ENCODE measurements around the gene KCNJ6. TPM values are rescaled to one million over a fixed set of nuclear protein-coding genes. Genes with fewer than 3 reads are reported as not detected.

Gene KCNJ6
- total and polyA plus RNA-seq, 7 donors: under 0.01 to 0.01 TPM; not detected in 5

- peaks cover 0 to 1% (median 0%) of the 10 kb centered on the region in 3 donors for H3K27me3 ChIP-seq (ENCODE audit: insufficient read depth in 3 of 3, low read length in 2 of 3)
- no peak overlapping the region for H3K27ac ChIP-seq
- no peak for TF ChIP-seq CTCF (IDR thresholded peaks at IDR 0.05)
- H3K4me3 ChIP-seq: no peak overlapping the region
- intact Hi-C loops (cut with DNase I): no loop called here
- ATAC-seq (no peak), DNase-seq (no peak)
- no peaks in the 10 kb centered on the region for H3K9me3 ChIP-seq
- 97 to 98% (median 98%) methylated on average over 2 of the region's 2 CpGs for WGBS, 3 donors
- no peaks in the 10 kb centered on the region for H3K36me3 ChIP-seq (ENCODE audit: insufficient read depth in 1 of 2, low read depth in 1 of 2)
- H3K4me1 ChIP-seq: peaks cover 14% of the 10 kb centered on the region
Measured at GRCh38 chr21:37627561-37627960, 288.7 kb downstream of the KCNJ6 start.

- ATAC-seq (no peak), DNase-seq (no peak)
- H3K27me3 ChIP-seq (ENCODE audit: insufficient read depth in 3 of 3, low read length in 2 of 3): peaks cover 0 to 1% (median 0%) of the 10 kb centered on the region in 3 donors
- H3K36me3 ChIP-seq (ENCODE audit: insufficient read depth in 1 of 2, low read depth in 1 of 2): no peaks in the 10 kb centered on the region
- TF ChIP-seq CTCF (IDR thresholded peaks at IDR 0.05): no peak
- intact Hi-C loops (cut with DNase I): no loop called here
- WGBS, 3 donors: 20 to 45% (median 25%) methylated on average over 4 of the region's 4 CpGs
- H3K9me3 ChIP-seq: no peaks in the 10 kb centered on the region
- peaks cover 14% of the 10 kb centered on the region for H3K4me1 ChIP-seq
- H3K4me3 ChIP-seq: no peak overlapping the region
- H3K27ac ChIP-seq: no peak overlapping the region
Measured at GRCh38 chr21:37627074-37627473, 289.2 kb downstream of the KCNJ6 start.

- Histone ChIP-seq H3K9me3 (no peaks in the 10 kb centered on the region), H3K27me3 (ENCODE audit: insufficient read depth in 3 of 3, low read length in 2 of 3) (peaks cover 0 to 1% (median 0%) of the 10 kb centered on the region in 3 donors), H3K4me1 (peaks cover 12% of the 10 kb centered on the region), H3K36me3 (ENCODE audit: insufficient read depth in 1 of 2, low read depth in 1 of 2) (no peaks in the 10 kb centered on the region), H3K4me3 (no peak overlapping the region), H3K27ac (no peak overlapping the region)
- DNase-seq (no peak), ATAC-seq (no peak)
- TF ChIP-seq CTCF (IDR thresholded peaks at IDR 0.05): no peak
- intact Hi-C loops (cut with DNase I): no loop called here
- 68 to 81% (median 76%) methylated on average over 6 of the region's 6 CpGs for WGBS, 3 donors
Measured at GRCh38 chr21:37626320-37626719, 289.9 kb downstream of the KCNJ6 start.

GRCh38 chr21:37623689-37624088 is 292.6 kb downstream of the KCNJ6 start:
- Histone ChIP-seq H3K27ac (no peak overlapping the region), H3K9me3 (no peaks in the 10 kb centered on the region), H3K36me3 (ENCODE audit: insufficient read depth in 1 of 2, low read depth in 1 of 2) (no peaks in the 10 kb centered on the region), H3K4me1 (peaks cover 21% of the 10 kb centered on the region), H3K4me3 (no peak overlapping the region), H3K27me3 (ENCODE audit: insufficient read depth in 3 of 3, low read length in 2 of 3) (no peaks in the 10 kb centered on the region)
- TF ChIP-seq CTCF (IDR thresholded peaks at IDR 0.05): no peak
- intact Hi-C loops (cut with DNase I): no loop called here
- DNase-seq (no peak), ATAC-seq (no peak)
- 39 to 60% (median 52%) methylated on average over 3 of the region's 3 CpGs for WGBS, 3 donors

GRCh38 chr21:37623183-37623582 is 293.1 kb downstream of the KCNJ6 start:
- 13 to 19% (median 13%) methylated on average over 3 of the region's 3 CpGs for WGBS, 3 donors
- no peak for DNase-seq
- H3K9me3 ChIP-seq: no peaks in the 10 kb centered on the region
- intact Hi-C loops (cut with DNase I): no loop called here
- H3K4me1 ChIP-seq: peaks cover 21% of the 10 kb centered on the region
- no peak for TF ChIP-seq CTCF (IDR thresholded peaks at IDR 0.05)
- peak in 1 of 4 donors; percentile 43 for ATAC-seq
- H3K36me3 ChIP-seq (ENCODE audit: insufficient read depth in 1 of 2, low read depth in 1 of 2): no peaks in the 10 kb centered on the region
- no peak overlapping the region for H3K27ac ChIP-seq
- no peaks in the 10 kb centered on the region for H3K27me3 ChIP-seq (ENCODE audit: insufficient read depth in 3 of 3, low read length in 2 of 3)
- H3K4me3 ChIP-seq: no peak overlapping the region
